HepG2 (cell line): ENCODE measurements around the gene ITGAE. TPM values are rescaled to one million over a fixed set of nuclear protein-coding genes. Genes with fewer than 3 reads are reported as not detected.

ENCODE experiments used
- BHLHE40 ChIP-seq: IDR thresholded peaks from 2 replicates; pipeline ENCODE4 v1.6.1; 2011; ENCODE audit warnings: low read length, improper control_type of control experiment
- CREBL2 ChIP-seq: sonication (generic); formaldehyde crosslinking; IDR thresholded peaks from 2 replicates; pipeline ENCODE4 v1.8.1; 2023; ENCODE audit warnings: missing genetic modification reagents, mild to moderate bottlenecking, borderline replicate concordance
- GTF3A ChIP-seq: sonication (generic); formaldehyde crosslinking; conservative IDR thresholded peaks from 2 replicates; pipeline ENCODE4 v1.4.0; 2020; ENCODE audit warnings: mild to moderate bottlenecking, missing genetic modification reagents
- IRX3 ChIP-seq: sonication (generic); formaldehyde crosslinking; IDR thresholded peaks from 2 replicates; pipeline ENCODE4 v1.8.1; 2023; ENCODE audit warnings: mild to moderate bottlenecking, low read depth, missing genetic modification reagents, borderline replicate concordance
- KAT2B ChIP-seq: fragments of 150-350 bp; IDR thresholded peaks from 2 replicates; pipeline ENCODE4 v1.6.1; 2014; ENCODE audit warnings: low read depth, low read length, borderline replicate concordance
- NFIC ChIP-seq: IDR thresholded peaks from 2 replicates; pipeline ENCODE4 v1.6.1; 2012; ENCODE audit warnings: mild to moderate bottlenecking, low read length, inconsistent platforms
- NKX3-1 ChIP-seq: sonication (generic); formaldehyde crosslinking; IDR thresholded peaks from 2 replicates; pipeline ENCODE4 v1.5.0; 2020; ENCODE audit warnings: missing genetic modification reagents
- RFXAP ChIP-seq: sonication (generic); formaldehyde crosslinking; IDR thresholded peaks from 2 replicates; pipeline ENCODE4 v1.4.0; 2020; ENCODE audit warnings: missing genetic modification reagents, borderline replicate concordance
- SRSF4 ChIP-seq: fragments of 200-400 bp; formaldehyde crosslinking; IDR thresholded peaks from one replicate; pipeline ENCODE4 v1.6.1; 2018; ENCODE audit warnings: mild to moderate bottlenecking, low read depth, low read length, moderate library complexity; ENCODE audit not compliant: poor library complexity, severe bottlenecking
- TBX2 ChIP-seq: sonication (generic); formaldehyde crosslinking; IDR thresholded peaks from 2 replicates; pipeline ENCODE4 v1.5.0; 2020; ENCODE audit warnings: missing genetic modification reagents, mild to moderate bottlenecking, borderline replicate concordance
- USF2 ChIP-seq, 2 experiments: sonication (generic) in 1 of 2; formaldehyde crosslinking in 1 of 2; IDR thresholded peaks; 2 replicates each; pipeline versions ENCODE4 v1.5.1 to v1.6.1; 2011 to 2020; ENCODE audit warnings: borderline replicate concordance in 1 of 2, low read depth in 1 of 2, low read length in 1 of 2, mild to moderate bottlenecking in 1 of 2, missing genetic modification reagents in 1 of 2, moderate library complexity in 1 of 2
- ZFP91 ChIP-seq: sonication (generic); formaldehyde crosslinking; IDR thresholded peaks from 2 replicates; pipeline ENCODE4 v1.9.0; 2022; ENCODE audit warnings: missing genetic modification reagents, mild to moderate bottlenecking, borderline replicate concordance
- ZNF512 ChIP-seq: sonication (generic); formaldehyde crosslinking; IDR thresholded peaks from 2 replicates; pipeline ENCODE4 v1.4.0; 2020; ENCODE audit warnings: mild to moderate bottlenecking, missing genetic modification reagents
- ZNF547 ChIP-seq: sonication (generic); formaldehyde crosslinking; IDR thresholded peaks from 2 replicates; pipeline ENCODE4 v1.5.1; 2020; ENCODE audit warnings: mild to moderate bottlenecking, missing genetic modification reagents
- ZNF598 ChIP-seq: sonication (generic); formaldehyde crosslinking; IDR thresholded peaks from 2 replicates; pipeline ENCODE4 v1.5.1; 2020; ENCODE audit warnings: mild to moderate bottlenecking, missing genetic modification reagents, borderline replicate concordance
- ZNF616 ChIP-seq: sonication (generic); formaldehyde crosslinking; IDR thresholded peaks from 2 replicates; pipeline ENCODE4 v1.5.0; 2020; ENCODE audit warnings: low read depth, mild to moderate bottlenecking, missing genetic modification reagents
- ZNF687 ChIP-seq: sonication (generic); formaldehyde crosslinking; IDR thresholded peaks from 2 replicates; pipeline ENCODE4 v1.5.1; 2020; ENCODE audit warnings: mild to moderate bottlenecking, missing genetic modification reagents, moderate library complexity
- polyA plus RNA-seq, 8 experiments: library from polyadenylated mRNA; depleted of rRNA in 3 of 8; stranded (reverse) in 7 of 8; unstranded in 1 of 8; fragments of >200 nt; fragmentation: Illumina TruSeq in 4 of 8; extraction: Trizol in 4 of 8; gene quantifications; 2 replicates each; pipeline versions ENCODE4 v1.2.1 to v1.2.3, GENCODE V29; 2011 to 2016; ENCODE audit warnings: low read depth in 4 of 8, missing spikeins in 1 of 8, mixed read lengths in 1 of 8; ENCODE audit not compliant: insufficient read depth in 1 of 8
- total RNA-seq, 5 experiments: library from RNA; depleted of rRNA; stranded (reverse); fragments of >200 nt; fragmentation: Illumina TruSeq; extraction: Trizol; gene quantifications; 2 replicates each; pipeline ENCODE4 v1.2.3, GENCODE V29; 2016; ENCODE audit warnings: low read depth in 1 of 5

ITGAE gene
- total and polyA plus RNA-seq, 2 of the 13 experiments (the other 11 are each of a cell fraction or from before 2014, with no cell fraction given), result 42.3 to 49.0 TPM

- TF ChIP-seq USF2 (IDR thresholded peaks at IDR 0.05; ENCODE audit: low read depth, low read length), result no peak
- no peak for TF ChIP-seq USF2 (CRISPR knock-in tag; IDR thresholded peaks at IDR 0.05; ENCODE audit: borderline replicate concordance)
- no peak for TF ChIP-seq NFIC
- TF ChIP-seq GTF3A (CRISPR knock-in tag), result no peak
- 0 out of 2 replicates have a peak, but pooled peaks have one; percentile 31 for TF ChIP-seq ZNF598
- no peak for TF ChIP-seq ZNF616 (CRISPR knock-in tag)
- TF ChIP-seq SRSF4, result no peak
- no peak for TF ChIP-seq RFXAP
- no peak for TF ChIP-seq BHLHE40
- peak; percentile 11; the same call in 1 of the 2 replicates for TF ChIP-seq TBX2 (CRISPR knock-in tag)
- TF ChIP-seq CREBL2 (CRISPR knock-in tag), result no peak
- TF ChIP-seq ZNF547 (CRISPR knock-in tag), result 0 out of 2 replicates have a peak, but pooled peaks have one; percentile 60
- TF ChIP-seq IRX3 (CRISPR knock-in tag), result no peak
- no peak for TF ChIP-seq NKX3-1
- no peak for TF ChIP-seq KAT2B
- TF ChIP-seq ZFP91 (CRISPR knock-in tag), result no peak
- TF ChIP-seq ZNF687, result peak; percentile 90
- no peak for TF ChIP-seq ZNF512
Measured at GRCh38 chr17:3800362-3801271, at the start of gene ITGAE (continued).
